Loucy (cell line): ENCODE measurements around the gene IPPK.

ENCODE experiments used
- EZH2phosphoT487 ChIP-seq: fragments of 200-600 bp; IDR thresholded peaks from 2 replicates; pipeline ENCODE4 v1.6.1; 2018; ENCODE audit warnings: antibody characterized with exemption, mild to moderate bottlenecking, moderate library complexity, borderline replicate concordance
- TF ChIP-seq, protein P1 (sequence below): fragments of 200-600 bp; sonication (generic); conservative IDR thresholded peaks from 2 replicates; pipeline ENCODE4 v1.5.1; 2014; ENCODE audit warnings: mild to moderate bottlenecking, antibody characterized with exemption, low read length

- TF ChIP-seq, protein P1, sequence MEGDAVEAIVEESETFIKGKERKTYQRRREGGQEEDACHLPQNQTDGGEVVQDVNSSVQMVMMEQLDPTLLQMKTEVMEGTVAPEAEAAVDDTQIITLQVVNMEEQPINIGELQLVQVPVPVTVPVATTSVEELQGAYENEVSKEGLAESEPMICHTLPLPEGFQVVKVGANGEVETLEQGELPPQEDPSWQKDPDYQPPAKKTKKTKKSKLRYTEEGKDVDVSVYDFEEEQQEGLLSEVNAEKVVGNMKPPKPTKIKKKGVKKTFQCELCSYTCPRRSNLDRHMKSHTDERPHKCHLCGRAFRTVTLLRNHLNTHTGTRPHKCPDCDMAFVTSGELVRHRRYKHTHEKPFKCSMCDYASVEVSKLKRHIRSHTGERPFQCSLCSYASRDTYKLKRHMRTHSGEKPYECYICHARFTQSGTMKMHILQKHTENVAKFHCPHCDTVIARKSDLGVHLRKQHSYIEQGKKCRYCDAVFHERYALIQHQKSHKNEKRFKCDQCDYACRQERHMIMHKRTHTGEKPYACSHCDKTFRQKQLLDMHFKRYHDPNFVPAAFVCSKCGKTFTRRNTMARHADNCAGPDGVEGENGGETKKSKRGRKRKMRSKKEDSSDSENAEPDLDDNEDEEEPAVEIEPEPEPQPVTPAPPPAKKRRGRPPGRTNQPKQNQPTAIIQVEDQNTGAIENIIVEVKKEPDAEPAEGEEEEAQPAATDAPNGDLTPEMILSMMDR: no peak
- no peak for TF ChIP-seq EZH2phosphoT487
Observed at GRCh38 chr9:92680166-92681119, 10.5 kb upstream of the IPPK start.
